HCT116 (cell line): ENCODE measurements around the gene CELF2. TPM values are rescaled to one million over a fixed set of nuclear protein-coding genes. Genes with fewer than 3 reads are reported as not detected.

Source experiments
- ATAC-seq: fragments of 200-7000 bp; cut with Tn5 transposase; 2 replicates; pipeline ENCODE4 v1.9.1; 2020; ENCODE audit warnings: mild to moderate bottlenecking, moderate library complexity
- BruUV-seq: library from RNA; stranded (reverse); fragments of 400-500 nt; replicated peaks from 2 replicates; lab custom pipeline; 2021; lab: Mats Ljungman, UMichigan
- CTCF ChIA-PET: fragments of 300-600 bp; sonication (Branson Sonifier 250); formaldehyde crosslinking; loops from one replicate; lab custom pipeline; 2021; ENCODE audit warnings: antibody characterized with exemption; lab: Charles Lee
- POLR2A ChIA-PET: fragments of 300-600, 350-600 bp; sonication (Branson Sonifier 250); formaldehyde crosslinking; loops from one replicate; lab custom pipeline; 2021; ENCODE audit warnings: antibody characterized with exemption; lab: Charles Lee
- RAD21 ChIA-PET, 2 experiments: fragments of 300-600 bp; sonication (Branson Sonifier 250); formaldehyde crosslinking; loops; one replicate each; lab custom pipeline; 2023; ENCODE audit warnings: low total read pairs in 2 of 2; ENCODE audit not compliant: uncharacterized antibody in 2 of 2, unreplicated experiment in 2 of 2, low non-redundant PET in 1 of 2; lab: Charles Lee
- DNase-seq: peaks from one replicate; pipeline ENCODE4 v3.0.0-alpha.2; 2010; ENCODE audit warnings: low read depth, low spot score
- H2AFZ ChIP-seq: fragments of 200-600 bp; shearing (Covaris generic), sonication (generic); 2 replicates; pipeline ENCODE4 v1.6.1; 2017; ENCODE audit warnings: low read depth, mixed run types, mixed read lengths, antibody characterized with exemption, low read length; ENCODE audit not compliant: poor library complexity, severe bottlenecking
- H3K27ac ChIP-seq: 2 replicates; pipeline ENCODE4 v1.5.1; 2012; ENCODE audit warnings: low read depth, low read length
- H3K27me3 ChIP-seq: fragments of 200-600 bp; sonication (generic); 2 replicates; pipeline ENCODE4 v1.6.1; 2016; ENCODE audit warnings: mixed run types, low read length, mixed read lengths; ENCODE audit not compliant: insufficient read depth
- H3K36me3 ChIP-seq, 2 experiments: fragments of 200-500 bp in 1 of 2; fragments of 200-600 bp in 1 of 2; sonication (Bioruptor generic) in 1 of 2; sonication (generic) in 1 of 2; 2 replicates each; pipeline versions ENCODE4 v1.5.1 to v1.6.1; 2014 to 2016; ENCODE audit warnings: low read length in 2 of 2, inconsistent platforms in 1 of 2, mixed read lengths in 1 of 2, mixed run types in 1 of 2; ENCODE audit not compliant: insufficient read depth in 2 of 2, control insufficient read depth in 1 of 2
- H3K4me1 ChIP-seq, 2 experiments: fragments of 200-600 bp in 1 of 2; sonication (generic) in 1 of 2; 2 replicates each; pipeline versions ENCODE4 v1.5.1 to v1.6.1; 2012 to 2017; ENCODE audit warnings: low read length in 2 of 2, inconsistent platforms in 1 of 2, mild to moderate bottlenecking in 1 of 2, mixed read lengths in 1 of 2, mixed run types in 1 of 2, moderate library complexity in 1 of 2; ENCODE audit not compliant: insufficient read depth in 2 of 2, control insufficient read depth in 1 of 2
- H3K4me2 ChIP-seq: fragments of 200-600 bp; sonication (generic); 2 replicates; pipeline ENCODE4 v1.6.1; 2017; ENCODE audit warnings: mixed run types, low read length, mixed read lengths
- H3K4me3 ChIP-seq, 2 experiments: fragments of 200-600 bp in 1 of 2; sonication (generic) in 1 of 2; replicated peaks in 1 of 2; 2 replicates each; pipeline ENCODE4 v1.5.1; 2011 to 2016; ENCODE audit warnings: low read length in 2 of 2, control low read depth in 1 of 2, low read depth in 1 of 2, mild to moderate bottlenecking in 1 of 2, mixed read lengths in 1 of 2, mixed run types in 1 of 2
- H3K79me2 ChIP-seq: fragments of 200-600 bp; sonication (generic); 2 replicates; pipeline ENCODE4 v1.6.1; 2017; ENCODE audit warnings: mild to moderate bottlenecking, mixed run types, low read length, moderate library complexity, mixed read lengths; ENCODE audit not compliant: insufficient read depth
- H3K9ac ChIP-seq: fragments of 200-600 bp; sonication (generic); 2 replicates; pipeline ENCODE4 v1.6.1; 2016; ENCODE audit warnings: low read length, mixed read lengths
- H3K9me2 ChIP-seq: fragments of 200-600 bp; sonication (generic), shearing (Covaris generic); 2 replicates; pipeline ENCODE4 v1.6.1; 2017; ENCODE audit warnings: mixed run types, mild to moderate bottlenecking, moderate library complexity; ENCODE audit not compliant: insufficient read depth
- H3K9me3 ChIP-seq, 2 experiments: fragments of 200-500 bp in 1 of 2; fragments of 200-600 bp in 1 of 2; sonication (Bioruptor generic) in 1 of 2; sonication (generic) in 1 of 2; 2 replicates each; pipeline ENCODE4 v1.6.1; 2014 to 2017; ENCODE audit warnings: low read length in 2 of 2, mixed read lengths in 2 of 2, inconsistent platforms in 1 of 2, low read depth in 1 of 2, mild to moderate bottlenecking in 1 of 2, mixed run types in 1 of 2, moderate library complexity in 1 of 2; ENCODE audit not compliant: control insufficient read depth in 1 of 2, insufficient read depth in 1 of 2
- H4K20me1 ChIP-seq: fragments of 200-600 bp; sonication (generic), shearing (Covaris generic); 2 replicates; pipeline ENCODE4 v1.6.1; 2017; ENCODE audit warnings: mixed run types, mild to moderate bottlenecking, moderate library complexity; ENCODE audit not compliant: insufficient read depth
- CBX3 ChIP-seq: IDR thresholded peaks from 2 replicates; pipeline ENCODE4 v1.6.1; 2012; ENCODE audit warnings: low read depth
- CEBPB ChIP-seq: IDR thresholded peaks from 2 replicates; pipeline ENCODE4 v1.6.1; 2012; ENCODE audit warnings: low read depth
- EZH2phosphoT487 ChIP-seq: fragments of 200-600 bp; IDR thresholded peaks from 2 replicates; pipeline ENCODE4 v1.6.1; 2018; ENCODE audit warnings: antibody characterized with exemption, borderline replicate concordance
- FOSL1 ChIP-seq: IDR thresholded peaks from 2 replicates; pipeline ENCODE4 v1.6.1; 2012; ENCODE audit warnings: low read depth
- JUND ChIP-seq: IDR thresholded peaks from 2 replicates; pipeline ENCODE4 v1.6.1; 2012
- MAX ChIP-seq: IDR thresholded peaks from 2 replicates; pipeline ENCODE4 v1.6.1; 2012
- POLR2A ChIP-seq: IDR thresholded peaks from 2 replicates; pipeline ENCODE4 v1.7.0; 2011; ENCODE audit warnings: borderline replicate concordance; ENCODE audit not compliant: insufficient read depth, insufficient read length; ENCODE audit errors: extremely low read depth
- REST ChIP-seq: IDR thresholded peaks from 2 replicates; pipeline ENCODE4 v1.6.1; 2012; ENCODE audit warnings: low read depth
- SRF ChIP-seq: IDR thresholded peaks from 2 replicates; pipeline ENCODE4 v1.6.1; 2012; ENCODE audit warnings: low read depth
- TCF7L2 ChIP-seq: IDR thresholded peaks from 2 replicates; pipeline ENCODE4 v1.7.0; 2011; ENCODE audit warnings: borderline replicate concordance, inconsistent platforms; ENCODE audit not compliant: insufficient read depth, insufficient read length; ENCODE audit errors: extremely low read depth
- ZNF274 ChIP-seq: fragments of 200-500 bp; sonication (Bioruptor generic); IDR thresholded peaks from 2 replicates; pipeline ENCODE4 v1.6.1; 2014; ENCODE audit warnings: mild to moderate bottlenecking, low read depth, low read length, inconsistent platforms
- intact Hi-C: fragments of 100-400 bp; cut with micrococcal nuclease; formaldehyde crosslinking; loops from 2 replicates; pipeline ENCODE4 v1.10.0; 2022
- total RNA-seq: library from RNA; stranded (reverse); gene quantifications from one replicate; pipeline ENCODE4 v1.2.1, GENCODE V29; 2021; ENCODE audit not compliant: unreplicated experiment

CELF2 gene
- total RNA-seq, 1 experiment from 2014 or later = 0.66 TPM

- TF ChIP-seq FOSL1 (no peak), REST (no peak), TCF7L2 (no peak), CEBPB (no peak), CBX3 (no peak)
Observed at GRCh38 chr10:11265484-11265883, 247.8 kb downstream of the CELF2 start (continued).

GRCh38 chr10:11266426-11266825 is 248.8 kb downstream of the CELF2 start:
- TF ChIP-seq JUND (no peak), EZH2phosphoT487 (no peak), SRF (no peak), POLR2A (no peak), CBX3 (no peak), MAX (no peak), ZNF274 (no peak), REST (no peak)
- intact Hi-C loops = no loop called here
- no peaks in the 10 kb centered on the region for H4K20me1 ChIP-seq
- POLR2A ChIA-PET = no interaction called here
- RAD21 ChIA-PET = no interaction called here
- 0 out of 4 replicates have a peak, but pooled peaks cover 0 to 4% of the 10 kb centered on the region in 2 experiments for H3K4me1 ChIP-seq
- no peaks in the 10 kb centered on the region for H3K9me2 ChIP-seq
- no peak overlapping the region for H3K9ac ChIP-seq
- CTCF ChIA-PET = no interaction called here
- H3K27ac ChIP-seq = no peak overlapping the region
- H3K9me3 ChIP-seq = no peaks in the 10 kb centered on the region
- H2AFZ ChIP-seq = no peak overlapping the region
- no TSS peak for BruUV-seq
- no peak for DNase-seq
- no peak overlapping the region for H3K4me3 ChIP-seq
- no peak overlapping the region for H3K4me2 ChIP-seq
- ATAC-seq = no peak
- peaks cover 10% of the 10 kb centered on the region; the same call in 1 of the 2 replicates for H3K27me3 ChIP-seq
- no peaks in the 10 kb centered on the region for H3K36me3 ChIP-seq
- H3K79me2 ChIP-seq = no peaks in the 10 kb centered on the region
